Body of pancreas (tissue), 4 donors: Measurements from ENCODE around the gene TEX35. TPM values are rescaled to one million over a fixed set of nuclear protein-coding genes. Genes with fewer than 3 reads are reported as not detected.

ENCODE experiments used
- ATAC-seq: fragments of 150-250 bp; one replicate; pipeline ENCODE4 v1.9.1; 2016
- DNase-seq, 4 donors: peaks; one replicate each; pipeline ENCODE4 v3.0.0-alpha.2; 2019
- H3K27ac ChIP-seq, 4 donors: fragments of 200-600 bp; sonication (generic); 1 replicate in 3 of 4; 2 replicates in 1 of 4; pipeline versions ENCODE4 v1.5.1 to v1.6.1; 2016 to 2019; ENCODE audit warnings: mild to moderate bottlenecking in 1 of 4, mixed read lengths in 1 of 4, moderate library complexity in 1 of 4
- H3K27me3 ChIP-seq, 2 donors: fragments of 200-600 bp; sonication (generic); one replicate each; pipeline ENCODE4 v1.6.0; 2016; ENCODE audit warnings: mild to moderate bottlenecking in 1 of 2
- H3K36me3 ChIP-seq, 2 donors: fragments of 200-600 bp; sonication (generic); replicated peaks in 1 of 2; 2 replicates each; pipeline ENCODE4 v1.5.1; 2016; ENCODE audit warnings: low read depth in 2 of 2; ENCODE audit not compliant: insufficient read depth in 1 of 2
- H3K4me1 ChIP-seq: fragments of 200-600 bp; sonication (generic); one replicate; pipeline ENCODE4 v1.6.0; 2016
- H3K4me3 ChIP-seq, 2 donors: fragments of 200-600 bp; sonication (generic); 1 replicate in 1 of 2; 2 replicates in 1 of 2; pipeline ENCODE4 v1.5.1; 2016 to 2019
- H3K9me3 ChIP-seq, 3 donors: fragments of 200-600 bp; sonication (generic); 1 replicate in 2 of 3; 2 replicates in 1 of 3; pipeline ENCODE4 v1.5.1; 2016
- CTCF ChIP-seq, 7 experiments: fragments of 450-650 bp in 4 of 7; fragments of 200-600 bp in 3 of 7; sonication (generic) in 3 of 7; IDR thresholded peaks; one replicate each; pipeline ENCODE4 v1.5.1; 2016 to 2019; ENCODE audit warnings: antibody characterized with exemption in 7 of 7
- POLR2A ChIP-seq, 3 donors: fragments of 450-650 bp; IDR thresholded peaks; one replicate each; pipeline ENCODE4 v1.6.1; 2016; ENCODE audit warnings: antibody characterized with exemption in 3 of 3, mild to moderate bottlenecking in 2 of 3
- WGBS, 2 donors: methylation state at CpG; one replicate each; pipeline ENCODE4 v1.1.5; 2017; 5-methylcytosine and 5-hydroxymethylcytosine counted together
- intact Hi-C: fragments of 100-400 bp; cut with DNase I; formaldehyde crosslinking; loops from one replicate; pipeline ENCODE4 v1.15.1; 2023
- total RNA-seq, 2 donors: library from RNA; depleted of rRNA; stranded (reverse); fragments of >200 nt; gene quantifications; one replicate each; pipeline ENCODE4 v1.1.0, GENCODE V29; 2016

TEX35 gene
- total RNA-seq, 2 donors from 2014 or later = not detected

DNA sequence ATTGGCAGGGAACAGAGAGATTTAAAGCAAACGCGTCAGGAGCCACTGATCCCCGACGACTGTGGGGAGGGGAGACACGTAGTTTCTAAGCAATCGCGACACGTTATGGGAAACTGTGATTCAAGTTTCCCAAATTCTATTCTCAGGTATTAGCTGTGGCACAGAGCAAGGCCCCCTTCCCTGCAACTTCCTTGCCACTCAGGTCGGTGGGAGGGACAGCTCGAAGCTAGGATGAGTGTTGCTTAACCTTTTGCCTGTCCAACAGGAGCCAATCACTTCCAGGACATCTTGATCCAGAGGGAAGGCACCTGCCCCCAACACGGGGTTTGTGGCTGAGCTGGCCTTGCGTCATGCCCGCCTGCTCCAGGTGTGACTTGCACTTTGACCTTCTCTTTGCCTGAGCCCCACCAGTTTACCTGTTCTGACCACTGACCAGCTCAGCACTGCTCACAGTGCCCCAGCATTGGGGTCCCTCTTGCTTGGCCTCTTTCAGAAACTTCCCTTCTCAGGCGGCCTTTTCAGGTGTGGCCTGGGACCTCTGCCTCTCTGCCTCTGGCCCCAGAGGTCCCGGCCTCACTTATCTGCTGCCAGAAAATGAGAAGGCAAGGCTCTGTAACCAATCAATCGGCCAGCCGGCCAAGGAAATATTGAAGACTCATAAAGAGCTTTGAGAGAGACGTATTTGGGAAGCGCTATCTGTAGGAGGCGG lies 24.6 kb downstream of the TEX35 start:
- H3K27me3 ChIP-seq = no peaks in the 10 kb centered on the region
- DNase-seq (peak; percentile 35 to 55 (median 42)), ATAC-seq (peak; percentile 13)
- H3K36me3 ChIP-seq = no peaks in the 10 kb centered on the region
- H3K9me3 ChIP-seq = no peaks in the 10 kb centered on the region
- H3K4me1 ChIP-seq = peaks cover 28% of the 10 kb centered on the region
- 66 to 74% methylated on average over 20 of the region's 20 CpGs for WGBS, 2 donors
- intact Hi-C loops = loop anchor here (5.0 kb wide), 1 partner anchor 470 kb away; no protein-coding TSS in a partner anchor
- H3K4me3 ChIP-seq = no peak overlapping the region
- peak overlapping the region; percentile 27 to 67 (median 53) for H3K27ac ChIP-seq
- TF ChIP-seq CTCF (IDR thresholded peaks at IDR 0.05) (no peak), POLR2A (IDR thresholded peaks at IDR 0.05) (peak in 1 of 3 donors; percentile 2)

DNA sequence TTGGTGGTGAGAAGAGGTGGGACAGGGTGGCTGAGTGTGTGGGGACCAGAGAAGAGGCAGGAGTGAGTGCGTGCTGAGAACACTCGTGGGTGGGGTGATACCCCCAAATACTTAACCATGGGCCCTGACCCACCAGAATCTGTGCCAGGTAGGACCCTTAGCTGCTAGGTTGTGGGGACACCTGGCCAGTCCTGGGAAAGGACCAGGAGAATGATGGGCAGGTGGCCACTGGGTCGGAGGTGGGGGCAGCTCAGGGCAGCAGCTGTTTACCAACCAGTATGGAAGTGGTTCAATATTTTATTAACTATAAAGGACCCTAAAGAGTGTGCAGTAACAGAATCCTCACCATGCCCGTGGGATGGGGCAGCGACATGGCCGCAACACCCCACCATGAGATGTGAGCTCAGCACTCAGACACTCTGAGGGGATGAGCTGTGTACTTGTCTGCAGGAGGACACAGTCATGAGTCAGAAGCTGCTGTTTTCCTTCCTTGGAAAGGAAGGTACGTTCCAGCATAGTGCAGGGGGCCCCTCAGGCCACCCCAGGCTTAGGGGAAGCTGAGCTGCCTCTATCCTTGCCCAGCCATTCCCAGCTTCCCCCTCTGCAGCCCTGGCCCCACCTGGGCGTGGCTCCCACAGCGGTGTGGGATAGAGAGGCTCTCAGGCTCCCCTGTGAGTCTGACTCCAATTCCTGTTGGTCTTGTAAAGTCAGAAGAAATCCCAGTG lies 25.4 kb downstream of the TEX35 start:
- Histone ChIP-seq H3K36me3 (no peaks in the 10 kb centered on the region), H3K9me3 (no peaks in the 10 kb centered on the region), H3K4me1 (peaks cover 30% of the 10 kb centered on the region), H3K27ac (no peak overlapping the region), H3K4me3 (no peak overlapping the region), H3K27me3 (no peaks in the 10 kb centered on the region)
- DNase-seq (no peak), ATAC-seq (no peak)
- intact Hi-C loops = loop anchor here (5.0 kb wide), 1 partner anchor 469 kb away; no protein-coding TSS in a partner anchor
- TF ChIP-seq POLR2A (IDR thresholded peaks at IDR 0.05) = no peak
- WGBS, 2 donors = 79 to 81% methylated on average over 5 to 9 of the region's 9 CpGs

DNA sequence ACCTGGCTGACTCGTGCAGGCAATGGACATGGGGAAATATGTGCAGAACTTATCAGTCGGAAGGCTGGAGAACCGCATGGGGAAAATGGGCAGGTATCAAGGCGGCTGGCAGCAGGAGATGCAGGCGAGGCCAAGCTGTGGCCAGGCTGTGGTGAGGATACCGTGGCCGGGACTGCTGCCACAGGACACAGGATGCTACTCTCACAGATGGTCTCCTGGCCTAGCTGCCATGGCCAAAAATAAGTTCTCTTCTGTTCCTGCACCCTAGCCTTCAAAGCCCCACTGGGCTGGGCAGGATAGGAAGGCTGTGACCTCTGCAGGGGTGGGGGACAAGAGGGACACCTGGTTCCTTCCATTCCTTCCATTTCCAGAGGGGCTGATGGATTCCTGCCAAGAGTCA lies 26.4 kb downstream of the TEX35 start:
- peaks cover 37% of the 10 kb centered on the region for H3K4me1 ChIP-seq
- no peaks in the 10 kb centered on the region for H3K9me3 ChIP-seq
- H3K4me3 ChIP-seq = no peak overlapping the region
- ATAC-seq = no peak
- TF ChIP-seq POLR2A (IDR thresholded peaks at IDR 0.05) (no peak), CTCF (IDR thresholded peaks at IDR 0.05) (no peak)
- 64 to 71% methylated on average over 7 of the region's 7 CpGs for WGBS, 2 donors
- intact Hi-C loops = loop anchor here (5.0 kb wide), 1 partner anchor 468 kb away; no protein-coding TSS in a partner anchor
- H3K27ac ChIP-seq = no peak overlapping the region
- no peaks in the 10 kb centered on the region for H3K36me3 ChIP-seq
- no peaks in the 10 kb centered on the region for H3K27me3 ChIP-seq
- no peak for DNase-seq

- Histone ChIP-seq H3K27ac (no peak overlapping the region), H3K27me3 (no peaks in the 10 kb centered on the region), H3K36me3 (no peaks in the 10 kb centered on the region), H3K4me3 (no peak overlapping the region), H3K4me1 (peaks cover 37% of the 10 kb centered on the region), H3K9me3 (no peaks in the 10 kb centered on the region)
- DNase-seq (no peak), ATAC-seq (no peak)
- 71 to 76% methylated on average over 6 of the region's 6 CpGs for WGBS, 2 donors
- no peak for TF ChIP-seq POLR2A (IDR thresholded peaks at IDR 0.05)
- TF ChIP-seq CTCF (IDR thresholded peaks at IDR 0.05) = no peak
- intact Hi-C loops = loop anchor here (5.0 kb wide), 1 partner anchor 212 kb away; no protein-coding TSS in a partner anchor
Measured at GRCh38 chr1:178540204-178540603, 27.3 kb downstream of the TEX35 start.

- Histone ChIP-seq H3K27me3 (no peaks in the 10 kb centered on the region), H3K4me1 (peaks cover 37% of the 10 kb centered on the region), H3K27ac (no peak overlapping the region), H3K36me3 (no peaks in the 10 kb centered on the region), H3K9me3 (no peaks in the 10 kb centered on the region), H3K4me3 (no peak overlapping the region)
- intact Hi-C loops = loop anchor here (5.0 kb wide), 1 partner anchor 212 kb away; no protein-coding TSS in a partner anchor
- ATAC-seq (no peak), DNase-seq (no peak)
- TF ChIP-seq POLR2A (IDR thresholded peaks at IDR 0.05) (no peak), CTCF (IDR thresholded peaks at IDR 0.05) (no peak)
- WGBS, 2 donors = 86 to 89% methylated on average over 7 of the region's 7 CpGs
Measured at GRCh38 chr1:178540646-178541045, 27.7 kb downstream of the TEX35 start.
